CD1c-positive myeloid dendritic cell (primary cell): ENCODE data around the gene LSM11.

Experiments
- DNase-seq: peaks from one replicate; pipeline ENCODE4 v3.0.0-alpha.2; 2016; ENCODE audit errors: extremely low spot score

LSM11 gene

GRCh38 chr5:157772127-157772526, 28.6 kb downstream of the LSM11 start:
- no peak for DNase-seq

GRCh38 chr5:157778121-157778805, 34.8 kb downstream of the LSM11 start:
- DNase-seq = no peak

GRCh38 chr5:157779221-157779620, 35.7 kb downstream of the LSM11 start:
- no peak for DNase-seq

GRCh38 chr5:157785801-157786200, 42.3 kb downstream of the LSM11 start:
- DNase-seq = no peak

GRCh38 chr5:157793301-157793700, 49.8 kb downstream of the LSM11 start:
- DNase-seq = no peak

GRCh38 chr5:157799578-157799977, 56.1 kb downstream of the LSM11 start:
- DNase-seq = no peak

GRCh38 chr5:157800137-157800536, 56.6 kb downstream of the LSM11 start:
- no peak for DNase-seq

- no peak for DNase-seq
Measured at GRCh38 chr5:157802736-157803135, 59.2 kb downstream of the LSM11 start.

GRCh38 chr5:157808043-157808442, 64.5 kb downstream of the LSM11 start:
- no peak for DNase-seq
